Sigmoid colon (tissue), 7 donors: ENCODE measurements around the gene NLRC5. TPM values are rescaled to one million over a fixed set of nuclear protein-coding genes. Genes with fewer than 3 reads are reported as not detected.

Experiments used
- DNase-seq: peaks from one replicate; pipeline ENCODE4 v3.0.0-alpha.2; 2019
- H3K27ac ChIP-seq, 4 donors: fragments of 200-600 bp; sonication (generic); one replicate each; pipeline ENCODE4 v1.5.1; 2016 to 2019; ENCODE audit warnings: mild to moderate bottlenecking in 1 of 4
- H3K27me3 ChIP-seq, 3 donors: fragments of 200-600 bp; sonication (generic); one replicate each; pipeline ENCODE4 v1.5.1; 2019; ENCODE audit warnings: mild to moderate bottlenecking in 1 of 3
- H3K36me3 ChIP-seq, 4 donors: fragments of 200-600 bp; sonication (generic); one replicate each; pipeline ENCODE4 v1.5.1; 2016 to 2019
- H3K4me1 ChIP-seq, 4 donors: fragments of 200-600 bp; sonication (generic); one replicate each; pipeline ENCODE4 v1.5.1; 2017 to 2019
- H3K4me3 ChIP-seq, 4 donors: fragments of 200-600 bp; sonication (generic); one replicate each; pipeline ENCODE4 v1.5.1; 2017 to 2019; ENCODE audit warnings: mild to moderate bottlenecking in 2 of 4, moderate library complexity in 1 of 4
- H3K9me3 ChIP-seq, 4 donors: fragments of 200-600 bp in 3 of 4; sonication (generic) in 3 of 4; one replicate each; pipeline versions ENCODE4 v1.5.1 to v1.6.1; 2013 to 2019
- EP300 ChIP-seq, 4 donors: sonication (generic); formaldehyde crosslinking; IDR thresholded peaks; one replicate each; pipeline ENCODE4 v1.6.1; 2017; ENCODE audit warnings: antibody characterized with exemption in 4 of 4
- POLR2A ChIP-seq, 2 donors: fragments of 450-650 bp; IDR thresholded peaks; one replicate each; pipeline ENCODE4 v1.6.1; 2016; ENCODE audit warnings: antibody characterized with exemption in 2 of 2, mild to moderate bottlenecking in 2 of 2, moderate library complexity in 2 of 2
- POLR2AphosphoS5 ChIP-seq, 4 donors: sonication (generic); formaldehyde crosslinking; IDR thresholded peaks; one replicate each; pipeline ENCODE4 v1.6.1; 2017; ENCODE audit warnings: antibody characterized with exemption in 4 of 4
- WGBS, 2 donors: extraction: QIAGEN DNeasy Blood & Tissue Kit; methylation state at CpG; one replicate each; pipeline ENCODE4 v1.1.7; 2013; 5-methylcytosine and 5-hydroxymethylcytosine counted together
- intact Hi-C: fragments of 100-400 bp; cut with DNase I; formaldehyde crosslinking; loops from one replicate; pipeline ENCODE4 v1.15.1; 2023
- polyA plus RNA-seq, 3 donors: library from polyadenylated mRNA; stranded (reverse); fragments of 200-250 nt; gene quantifications; one replicate each; pipeline ENCODE4 v1.2.3, GENCODE V29; 2013
- total RNA-seq, 4 donors: library from RNA; depleted of rRNA; stranded (reverse); fragments of >200 nt; gene quantifications; one replicate each; pipeline ENCODE4 v1.1.0, GENCODE V29; 2016
- TF ChIP-seq, protein P1 (sequence below), 4 experiments: fragments of 450-650 bp in 3 of 4; fragments of 200-600 bp in 1 of 4; IDR thresholded peaks; one replicate each; pipeline ENCODE4 v1.5.1; 2016 to 2019; ENCODE audit warnings: antibody characterized with exemption in 4 of 4, mild to moderate bottlenecking in 3 of 4, moderate library complexity in 2 of 4
- donor health status: healthy with polysubstance abuse.
- donor health status: Bipolar disorder and iron deficiency.
- donor health status: healthy.

Gene NLRC5
- total and polyA plus RNA-seq, 7 donors: 9.5 to 119 (median 19.5) TPM

DNA sequence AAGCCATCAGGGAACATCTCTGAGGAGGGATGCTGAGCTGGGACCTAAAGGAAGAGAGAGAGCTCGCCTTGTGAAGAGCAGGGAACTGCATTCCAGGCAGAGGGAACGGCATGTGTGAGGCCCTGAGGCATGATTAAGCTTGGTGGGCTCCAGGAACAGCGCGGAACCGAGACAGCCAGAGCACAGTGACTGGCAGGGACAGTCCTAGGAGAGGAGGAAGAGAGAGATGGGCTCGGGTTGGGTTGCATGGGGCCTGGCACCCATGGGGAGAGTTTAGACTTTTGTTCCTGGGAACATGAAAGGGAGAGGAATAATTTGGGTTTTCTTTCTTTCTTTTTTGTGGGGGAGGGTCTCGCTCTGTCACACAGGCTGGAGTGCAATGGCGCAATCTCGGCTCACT, 63.8 kb downstream of the NLRC5 start:
- TF ChIP-seq EP300 (IDR thresholded peaks at IDR 0.05) (no peak), POLR2A (IDR thresholded peaks at IDR 0.05) (no peak), POLR2AphosphoS5 (IDR thresholded peaks at IDR 0.05) (no peak)
- TF ChIP-seq, protein P1, sequence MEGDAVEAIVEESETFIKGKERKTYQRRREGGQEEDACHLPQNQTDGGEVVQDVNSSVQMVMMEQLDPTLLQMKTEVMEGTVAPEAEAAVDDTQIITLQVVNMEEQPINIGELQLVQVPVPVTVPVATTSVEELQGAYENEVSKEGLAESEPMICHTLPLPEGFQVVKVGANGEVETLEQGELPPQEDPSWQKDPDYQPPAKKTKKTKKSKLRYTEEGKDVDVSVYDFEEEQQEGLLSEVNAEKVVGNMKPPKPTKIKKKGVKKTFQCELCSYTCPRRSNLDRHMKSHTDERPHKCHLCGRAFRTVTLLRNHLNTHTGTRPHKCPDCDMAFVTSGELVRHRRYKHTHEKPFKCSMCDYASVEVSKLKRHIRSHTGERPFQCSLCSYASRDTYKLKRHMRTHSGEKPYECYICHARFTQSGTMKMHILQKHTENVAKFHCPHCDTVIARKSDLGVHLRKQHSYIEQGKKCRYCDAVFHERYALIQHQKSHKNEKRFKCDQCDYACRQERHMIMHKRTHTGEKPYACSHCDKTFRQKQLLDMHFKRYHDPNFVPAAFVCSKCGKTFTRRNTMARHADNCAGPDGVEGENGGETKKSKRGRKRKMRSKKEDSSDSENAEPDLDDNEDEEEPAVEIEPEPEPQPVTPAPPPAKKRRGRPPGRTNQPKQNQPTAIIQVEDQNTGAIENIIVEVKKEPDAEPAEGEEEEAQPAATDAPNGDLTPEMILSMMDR (IDR thresholded peaks at IDR 0.05): no peak
- no peaks in the 10 kb centered on the region for H3K4me1 ChIP-seq
- H3K27ac ChIP-seq: no peak overlapping the region
- H3K9me3 ChIP-seq: no peaks in the 10 kb centered on the region
- 88 to 96% methylated on average over 9 of the region's 9 CpGs for WGBS, 2 donors
- H3K36me3 ChIP-seq: peaks cover 0 to 59% (median 7%) of the 10 kb centered on the region in 4 donors
- DNase-seq: no peak
- no peaks in the 10 kb centered on the region for H3K27me3 ChIP-seq
- no peak overlapping the region for H3K4me3 ChIP-seq
- intact Hi-C loops: no loop called here

DNA sequence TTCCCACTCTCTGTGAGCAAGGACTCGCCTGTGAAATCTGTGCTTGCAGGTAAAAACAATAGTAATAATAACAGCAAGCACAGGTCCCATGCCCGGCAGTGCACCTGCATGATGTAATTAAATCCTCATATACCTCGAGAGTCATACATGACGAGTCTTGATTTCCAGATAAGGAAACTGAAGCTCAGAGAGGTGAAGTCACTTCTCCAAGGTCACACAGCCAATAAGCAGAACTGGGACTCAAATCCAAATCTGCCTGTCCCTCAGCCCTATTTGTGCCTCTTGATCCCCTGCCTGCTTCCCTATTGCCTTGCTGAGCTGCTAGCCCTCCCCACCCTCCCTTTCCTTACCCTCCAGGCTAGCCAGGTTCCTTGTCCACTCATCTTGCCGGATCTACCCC, 65.0 kb downstream of the NLRC5 start:
- H3K4me1 ChIP-seq: no peaks in the 10 kb centered on the region
- WGBS, 2 donors: 83 to 91% methylated on average over 5 of the region's 5 CpGs
- intact Hi-C loops: no loop called here
- H3K9me3 ChIP-seq: no peaks in the 10 kb centered on the region
- no peak for DNase-seq
- H3K36me3 ChIP-seq: peaks cover 0 to 59% (median 7%) of the 10 kb centered on the region in 4 donors
- TF ChIP-seq POLR2A (IDR thresholded peaks at IDR 0.05): no peak
- no peak overlapping the region for H3K4me3 ChIP-seq
- H3K27ac ChIP-seq: no peak overlapping the region
- H3K27me3 ChIP-seq: no peaks in the 10 kb centered on the region

DNA sequence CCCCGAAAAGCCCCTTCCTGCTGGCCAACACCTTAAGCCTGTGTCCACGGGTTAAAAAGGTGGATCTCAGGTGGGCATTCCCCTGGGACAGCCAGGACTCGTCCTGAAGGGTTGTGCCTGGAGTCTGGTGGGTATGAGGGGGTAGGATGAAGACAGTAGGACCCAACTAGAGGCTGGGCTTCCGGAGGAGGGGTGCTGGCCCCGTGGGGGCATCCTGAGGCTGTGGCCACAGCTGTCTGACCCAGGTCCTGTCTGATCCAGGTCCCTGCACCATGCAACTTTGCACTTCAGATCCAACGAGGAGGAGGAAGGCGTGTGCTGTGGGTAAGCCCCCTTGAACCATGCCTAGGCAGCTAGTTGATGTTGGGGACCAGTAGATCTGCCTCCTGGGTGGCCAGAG, 65.4 kb downstream of the NLRC5 start:
- Histone ChIP-seq H3K4me3 (no peak overlapping the region), H3K27me3 (no peaks in the 10 kb centered on the region), H3K36me3 (peaks cover 0 to 62% (median 7%) of the 10 kb centered on the region in 4 donors), H3K9me3 (no peaks in the 10 kb centered on the region), H3K4me1 (no peaks in the 10 kb centered on the region), H3K27ac (no peak overlapping the region)
- no peak for DNase-seq
- WGBS, 2 donors: 88 to 89% methylated on average over 7 of the region's 7 CpGs
- TF ChIP-seq POLR2AphosphoS5 (IDR thresholded peaks at IDR 0.05) (no peak), POLR2A (IDR thresholded peaks at IDR 0.05) (no peak), EP300 (IDR thresholded peaks at IDR 0.05) (no peak)
- TF ChIP-seq, protein P1 (IDR thresholded peaks at IDR 0.05): no peak
- intact Hi-C loops: no loop called here

DNA sequence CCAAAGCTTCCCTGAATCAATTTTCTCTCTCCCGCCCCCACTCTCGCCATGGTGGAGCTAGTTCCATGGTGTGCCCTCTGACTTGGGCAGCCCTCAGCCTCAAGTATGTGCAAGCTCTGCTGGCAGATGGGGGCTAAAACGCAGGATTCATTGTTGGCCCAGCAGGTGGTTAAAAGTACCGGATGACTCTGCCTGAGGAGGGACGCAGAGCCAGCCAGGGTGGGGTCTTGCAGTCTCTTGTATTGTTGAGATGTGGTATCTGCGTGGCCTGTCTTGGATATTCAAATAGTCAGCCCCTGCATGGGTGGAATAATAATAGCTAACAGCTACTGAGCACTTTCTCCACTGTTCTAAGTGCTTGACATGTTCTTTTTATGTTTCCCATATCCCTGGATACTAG, 66.3 kb downstream of the NLRC5 start:
- WGBS, 2 donors: 94 to 96% methylated on average over 6 of the region's 6 CpGs
- TF ChIP-seq POLR2AphosphoS5 (IDR thresholded peaks at IDR 0.05) (no peak), EP300 (IDR thresholded peaks at IDR 0.05) (no peak), POLR2A (IDR thresholded peaks at IDR 0.05) (no peak)
- TF ChIP-seq, protein P1 (IDR thresholded peaks at IDR 0.05): no peak
- intact Hi-C loops: no loop called here
- Histone ChIP-seq H3K36me3 (peaks cover 0 to 62% (median 7%) of the 10 kb centered on the region in 4 donors), H3K4me1 (peaks cover 0 to 3% (median 0%) of the 10 kb centered on the region in 4 donors), H3K27me3 (no peaks in the 10 kb centered on the region), H3K27ac (no peak overlapping the region), H3K9me3 (no peaks in the 10 kb centered on the region), H3K4me3 (no peak overlapping the region)
- DNase-seq: no peak

DNA sequence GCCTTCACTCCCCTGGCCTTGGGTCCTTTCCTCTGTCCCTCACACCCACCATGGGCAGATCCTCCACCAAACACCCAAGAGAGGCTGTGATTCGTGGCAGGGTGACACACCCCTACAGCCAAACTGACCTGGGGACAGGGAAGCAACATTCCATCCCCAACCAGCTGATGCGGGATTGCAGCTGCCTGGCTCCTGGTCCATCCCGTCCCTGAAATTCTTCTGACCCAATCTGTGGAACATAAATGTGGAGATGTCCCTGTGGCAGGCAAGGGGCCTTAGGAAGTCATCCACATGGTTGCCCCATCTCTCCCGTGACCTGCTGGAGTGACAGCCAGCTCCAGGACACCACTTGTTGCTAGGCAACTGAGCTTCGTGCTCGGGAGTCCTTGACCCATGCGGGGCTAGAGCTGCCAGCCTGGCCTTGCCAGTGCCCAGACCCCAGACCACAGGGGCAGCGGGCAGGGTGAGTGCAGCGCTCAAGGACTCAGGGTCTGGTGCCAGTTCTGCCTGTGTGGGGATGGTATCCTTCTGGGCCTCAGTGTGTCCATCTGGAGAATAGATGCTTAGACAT, 69.0 kb downstream of the NLRC5 start:
- DNase-seq: no peak
- intact Hi-C loops: no loop called here
- peaks cover 0 to 47% (median 2%) of the 10 kb centered on the region in 4 donors for H3K36me3 ChIP-seq
- H3K27me3 ChIP-seq: no peaks in the 10 kb centered on the region
- peaks cover 0 to 13% (median 9%) of the 10 kb centered on the region in 4 donors for H3K4me1 ChIP-seq
- no peak overlapping the region for H3K4me3 ChIP-seq
- no peaks in the 10 kb centered on the region for H3K9me3 ChIP-seq
- H3K27ac ChIP-seq: no peak overlapping the region
- WGBS, 2 donors: 84 to 86% methylated on average over 9 of the region's 9 CpGs
- TF ChIP-seq POLR2AphosphoS5 (IDR thresholded peaks at IDR 0.05) (no peak), POLR2A (IDR thresholded peaks at IDR 0.05) (no peak), EP300 (IDR thresholded peaks at IDR 0.05) (no peak)
- TF ChIP-seq, protein P1 (IDR thresholded peaks at IDR 0.05): no peak
